Skeletal muscle tissue (tissue), 4 donors: ENCODE results near the gene TRA2A. TPM values are rescaled to one million over a fixed set of nuclear protein-coding genes. Genes with fewer than 3 reads are reported as not detected.

Experiments
- H3K27ac ChIP-seq: one replicate; pipeline ENCODE4 v1.7.0; 2013; ENCODE audit warnings: mild to moderate bottlenecking, low read depth, low read length, inconsistent platforms
- H3K27me3 ChIP-seq, 3 donors: one replicate each; pipeline ENCODE4 v1.7.0; 2013; ENCODE audit warnings: low read length in 3 of 3; ENCODE audit not compliant: control insufficient read depth in 3 of 3, insufficient read depth in 3 of 3
- H3K36me3 ChIP-seq, 3 donors: one replicate each; pipeline ENCODE4 v1.7.0; 2013; ENCODE audit warnings: low read length in 3 of 3; ENCODE audit not compliant: control insufficient read depth in 3 of 3, insufficient read depth in 3 of 3
- H3K4me1 ChIP-seq, 3 donors: one replicate each; pipeline ENCODE4 v1.7.0; 2013; ENCODE audit warnings: low read length in 3 of 3, mild to moderate bottlenecking in 3 of 3; ENCODE audit not compliant: control insufficient read depth in 3 of 3, insufficient read depth in 3 of 3
- H3K4me3 ChIP-seq, 3 donors: one replicate each; pipeline ENCODE4 v1.7.0; 2013; ENCODE audit warnings: low read length in 3 of 3
- H3K9ac ChIP-seq, 3 donors: one replicate each; pipeline ENCODE4 v1.7.0; 2013; ENCODE audit warnings: low read length in 3 of 3, mild to moderate bottlenecking in 3 of 3, moderate library complexity in 2 of 3, low read depth in 1 of 3
- H3K9me3 ChIP-seq, 3 donors: one replicate each; pipeline ENCODE4 v1.7.0; 2013; ENCODE audit warnings: low read length in 3 of 3; ENCODE audit not compliant: control insufficient read depth in 3 of 3
- total RNA-seq: library from RNA; depleted of rRNA; stranded (reverse); fragments of >200 nt; gene quantifications from one replicate; pipeline ENCODE4 v1.2.3, GENCODE V29; 2014
- donor health status: Osteomylitis.

The TRA2A gene
- total RNA-seq, 1 donor from 2014 or later: 33.9 TPM

DNA sequence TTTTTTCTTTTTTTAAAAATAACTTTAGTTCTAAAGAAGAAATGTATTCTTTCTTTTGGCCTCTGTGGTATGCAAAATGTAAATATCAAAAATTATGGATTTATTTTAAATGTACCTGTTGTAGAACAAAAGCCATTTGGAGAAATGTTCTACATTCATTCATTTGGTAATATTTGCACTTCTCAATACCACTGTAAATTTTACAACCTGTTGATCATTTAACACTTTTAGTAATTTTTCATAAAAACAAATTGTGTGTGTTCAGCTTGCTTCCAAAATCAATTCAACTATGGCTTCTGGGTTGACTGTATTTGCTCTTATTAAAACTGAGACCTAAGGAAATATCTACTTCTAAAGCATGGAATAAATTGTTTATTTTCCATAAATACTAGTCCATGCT is 59.2 kb downstream of the TRA2A start:
- H3K27ac ChIP-seq: no peak overlapping the region
- no peak overlapping the region for H3K9ac ChIP-seq
- peaks cover 24 to 34% (median 25%) of the 10 kb centered on the region in 3 donors for H3K4me1 ChIP-seq
- no peaks in the 10 kb centered on the region for H3K36me3 ChIP-seq
- peaks cover 0 to 5% (median 0%) of the 10 kb centered on the region in 3 donors for H3K9me3 ChIP-seq
- peaks cover 86 to 89% (median 87%) of the 10 kb centered on the region in 3 donors for H3K27me3 ChIP-seq
- no peak overlapping the region for H3K4me3 ChIP-seq

DNA sequence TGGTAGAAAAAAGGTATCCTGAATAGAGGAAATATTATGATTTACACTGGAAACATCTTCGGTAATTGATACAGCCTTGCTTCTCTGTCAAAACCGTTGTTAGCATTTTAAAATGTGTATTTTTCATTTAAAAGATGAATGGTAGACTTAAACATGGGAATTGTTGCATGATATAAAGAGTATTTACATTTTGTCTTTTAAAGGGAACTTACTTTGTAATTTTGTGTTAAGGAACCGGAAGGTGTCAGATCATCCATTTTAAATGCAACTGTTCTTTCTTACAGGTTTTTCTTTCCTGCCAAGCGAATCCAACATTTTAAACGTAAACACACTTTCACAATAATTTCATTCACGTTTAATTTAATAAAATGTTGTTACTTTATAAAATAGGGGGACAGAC is 59.7 kb downstream of the TRA2A start:
- Histone ChIP-seq H3K4me1 (peaks cover 24 to 34% (median 25%) of the 10 kb centered on the region in 3 donors), H3K36me3 (no peaks in the 10 kb centered on the region), H3K9ac (no peak overlapping the region), H3K27me3 (peaks cover 87 to 89% (median 89%) of the 10 kb centered on the region in 3 donors), H3K4me3 (no peak overlapping the region), H3K27ac (no peak overlapping the region), H3K9me3 (peaks cover 0 to 5% (median 0%) of the 10 kb centered on the region in 3 donors)

DNA sequence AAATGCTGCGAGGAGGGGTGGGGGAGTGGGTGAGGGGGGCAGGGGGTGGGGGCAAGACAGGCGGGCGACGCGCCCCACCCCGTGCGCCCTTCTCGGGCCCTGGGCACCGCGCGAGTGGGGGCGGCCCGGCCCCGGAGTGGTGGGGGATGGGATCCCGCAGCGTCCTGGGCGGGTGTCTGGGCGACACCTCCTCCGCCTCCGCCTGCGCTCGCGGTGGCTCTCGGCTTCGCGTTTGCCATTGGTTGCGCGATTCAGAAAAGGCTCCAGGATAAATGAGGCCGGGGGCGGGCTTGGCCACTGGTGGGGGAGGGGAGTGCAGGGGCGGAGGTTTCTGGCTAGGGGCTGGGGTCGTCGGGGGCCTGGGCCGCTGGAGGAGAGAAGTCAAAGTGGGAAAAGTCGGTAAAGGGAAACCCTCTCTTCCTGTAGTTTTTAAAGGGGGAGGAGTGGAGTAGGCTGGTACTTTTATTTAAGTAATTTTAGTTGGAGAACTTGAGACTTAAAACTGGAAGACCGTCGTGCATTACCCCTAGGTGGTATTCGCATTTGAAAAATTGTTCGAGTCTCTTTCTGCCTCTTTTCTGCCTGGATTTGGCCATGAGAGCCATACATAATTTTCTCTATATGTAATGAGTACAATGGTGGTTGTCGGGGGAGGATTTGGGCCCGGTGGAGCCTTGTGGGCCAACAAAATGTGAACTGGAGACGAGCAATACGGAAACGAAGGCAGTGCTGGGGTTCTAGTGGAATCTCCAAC is 60.5 kb downstream of the TRA2A start:
- peaks cover 82 to 89% (median 87%) of the 10 kb centered on the region in 3 donors for H3K27me3 ChIP-seq
- peaks cover 24 to 34% (median 25%) of the 10 kb centered on the region in 3 donors for H3K4me1 ChIP-seq
- H3K27ac ChIP-seq: no peak overlapping the region
- no peak overlapping the region for H3K4me3 ChIP-seq
- no peak overlapping the region for H3K9ac ChIP-seq
- peaks cover 0 to 5% (median 0%) of the 10 kb centered on the region in 3 donors for H3K9me3 ChIP-seq
- no peaks in the 10 kb centered on the region for H3K36me3 ChIP-seq

DNA sequence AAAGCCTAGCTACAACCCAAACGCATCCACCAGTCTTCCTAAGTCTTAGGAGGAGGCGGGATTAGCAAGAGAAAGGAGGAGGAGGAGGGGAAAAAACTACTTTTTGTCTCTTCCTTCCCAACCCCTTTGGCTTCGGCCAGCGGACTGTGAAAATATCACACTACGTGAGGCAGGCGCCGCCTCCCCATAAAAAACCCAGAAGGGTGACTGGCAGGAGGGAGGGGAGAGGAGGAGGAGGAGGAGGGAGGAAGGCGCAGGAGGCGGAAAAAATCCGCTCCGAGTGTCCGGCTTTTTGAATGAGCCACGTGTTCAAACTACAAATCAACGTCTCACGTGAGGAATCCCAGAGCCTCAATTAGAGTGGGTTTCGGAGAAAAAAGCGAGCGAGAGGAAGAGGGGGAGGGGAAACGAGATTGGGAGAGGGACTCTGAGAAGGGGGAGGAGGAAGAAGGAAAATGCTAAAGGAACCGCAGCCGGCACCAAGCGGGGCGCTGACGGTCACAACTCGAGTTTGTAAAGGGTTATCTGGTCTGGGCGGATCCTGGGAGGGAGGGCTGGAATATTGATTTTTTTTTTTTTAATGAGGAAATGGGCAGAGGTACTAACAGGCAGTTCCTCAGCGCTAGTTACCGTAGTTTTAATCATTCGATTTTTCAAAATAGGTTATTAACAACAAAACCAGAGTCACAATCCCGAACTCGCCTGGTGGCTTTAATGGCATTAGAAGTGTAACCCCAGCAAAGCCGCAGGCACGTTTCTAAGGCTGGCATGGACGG is 61.3 kb downstream of the TRA2A start, which contains the start of gene IGF2BP3:
IGF2BP3 (minus strand) TSS at position 162 of the 776 bp plus-strand sequence. CDS start 381 bp downstream, outside the sequence.
- H3K27ac ChIP-seq: no peak within 1 kb of the TSS
- H3K27me3 ChIP-seq: peaks cover 81 to 95% (median 93%) of the 10 kb centered on the region in 3 donors
- peaks cover 0 to 5% (median 0%) of the 10 kb centered on the region in 3 donors for H3K9me3 ChIP-seq
- H3K36me3 ChIP-seq: no peaks in the 10 kb centered on the region
- H3K4me1 ChIP-seq: peaks cover 24 to 34% (median 25%) of the 10 kb centered on the region in 3 donors
- H3K4me3 ChIP-seq: peak within 1 kb of the TSS; percentile 38 to 58 (median 54)
- H3K9ac ChIP-seq: peak within 1 kb of the TSS in 1 of 3 donors; percentile 40

DNA sequence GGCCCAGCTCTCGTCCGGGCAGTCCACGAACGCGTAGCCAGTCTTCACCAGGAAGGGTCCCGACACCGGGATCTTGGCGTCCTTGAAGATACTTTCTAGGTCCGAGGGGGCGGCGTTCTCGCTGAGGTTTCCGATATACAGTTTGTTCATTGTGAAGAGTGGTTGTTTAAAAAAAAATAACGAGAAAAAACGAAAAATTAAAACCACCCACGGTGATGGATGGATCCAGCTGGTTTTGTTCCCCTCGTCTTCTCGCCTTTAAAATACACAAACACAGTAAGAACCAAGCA is 61.9 kb downstream of the TRA2A start:
- Histone ChIP-seq H3K27me3 (peaks cover 82 to 96% (median 92%) of the 10 kb centered on the region in 3 donors), H3K9me3 (peaks cover 0 to 5% (median 0%) of the 10 kb centered on the region in 3 donors), H3K36me3 (no peaks in the 10 kb centered on the region), H3K27ac (no peak overlapping the region), H3K9ac (no peak overlapping the region), H3K4me1 (peaks cover 24 to 34% (median 25%) of the 10 kb centered on the region in 3 donors), H3K4me3 (no peak overlapping the region)

DNA sequence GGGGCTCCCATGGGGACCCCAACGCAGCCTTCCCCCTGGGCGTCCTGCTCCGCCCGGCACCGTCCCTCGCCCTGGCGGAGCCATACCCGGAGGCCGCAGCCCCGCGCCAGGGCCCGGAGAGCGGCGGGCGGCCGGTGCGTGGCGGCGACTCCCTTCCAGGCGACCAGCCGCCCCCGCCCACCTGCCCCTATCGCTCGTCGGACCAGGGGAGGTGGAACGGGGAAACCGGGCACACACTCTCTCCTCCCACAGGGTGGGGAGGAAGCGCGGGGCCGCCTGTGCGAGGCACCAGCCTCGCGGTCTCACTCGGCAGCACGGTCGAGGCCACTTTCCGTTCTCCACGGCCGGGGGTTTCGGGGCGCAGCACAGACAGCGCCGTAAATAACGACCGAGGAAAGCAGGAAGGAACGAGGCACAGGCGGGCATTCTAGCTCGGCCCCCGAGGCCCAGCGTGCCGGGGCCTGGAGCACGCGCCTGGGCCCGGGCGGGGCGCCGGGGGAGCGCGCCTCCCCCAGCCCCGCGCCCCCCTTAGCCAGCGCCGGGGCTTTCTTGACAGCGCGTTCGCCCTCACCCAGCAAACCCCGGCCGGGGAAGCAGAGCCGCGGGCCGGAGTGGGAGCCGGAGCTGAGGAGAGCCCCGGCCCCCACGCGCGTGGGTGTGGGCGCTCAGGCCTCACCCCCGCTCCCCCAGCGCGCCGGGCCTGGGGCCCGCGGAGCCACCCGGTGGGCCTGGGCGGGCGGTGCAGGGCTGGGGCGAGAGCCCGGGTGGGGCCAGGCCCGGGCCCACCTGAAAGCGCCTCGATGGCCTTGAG is 62.4 kb downstream of the TRA2A start:
- H3K4me1 ChIP-seq: peaks cover 21 to 30% (median 22%) of the 10 kb centered on the region in 3 donors
- peaks cover 76 to 91% (median 88%) of the 10 kb centered on the region in 3 donors for H3K27me3 ChIP-seq
- no peak overlapping the region for H3K27ac ChIP-seq
- peaks cover 0 to 5% (median 0%) of the 10 kb centered on the region in 3 donors for H3K9me3 ChIP-seq
- H3K36me3 ChIP-seq: no peaks in the 10 kb centered on the region
- H3K4me3 ChIP-seq: peak overlapping the region; percentile 38 to 58 (median 54)
- peak overlapping the region in 1 of 3 donors; percentile 40 for H3K9ac ChIP-seq

DNA sequence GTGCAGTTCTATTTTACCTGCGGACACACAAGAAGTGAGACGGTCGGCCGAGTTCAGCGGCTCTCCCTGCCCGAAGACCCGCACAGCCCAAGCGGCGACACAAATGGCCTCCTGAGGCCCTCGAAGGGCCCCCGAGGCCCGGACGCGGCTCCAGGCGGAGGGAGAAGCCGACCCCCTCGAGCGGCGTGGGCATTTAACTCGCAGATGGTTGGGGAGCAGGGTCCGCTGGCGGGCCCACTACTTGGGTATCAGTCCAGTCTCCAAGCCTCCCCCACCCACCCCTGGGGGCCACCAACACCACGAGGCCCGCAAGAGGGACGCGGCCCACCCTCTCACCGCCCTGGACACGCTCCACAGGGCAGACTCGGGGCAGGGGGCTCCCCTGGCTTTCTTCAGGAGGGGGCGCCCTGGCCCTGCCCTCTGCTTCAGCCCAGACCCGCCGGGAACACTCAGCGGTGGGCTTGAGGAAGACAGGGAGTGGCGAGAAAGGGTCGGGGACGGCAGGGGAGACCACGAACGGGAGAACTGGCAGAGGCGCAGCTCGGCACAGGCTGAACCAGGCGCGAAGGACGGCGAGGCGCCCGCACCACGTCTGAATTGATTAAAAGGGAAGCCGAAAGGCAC is 63.1 kb downstream of the TRA2A start:
- H3K9ac ChIP-seq: no peak overlapping the region
- no peaks in the 10 kb centered on the region for H3K36me3 ChIP-seq
- peak overlapping the region; percentile 24 to 58 (median 54) for H3K4me3 ChIP-seq
- peaks cover 72 to 87% (median 87%) of the 10 kb centered on the region in 3 donors for H3K27me3 ChIP-seq
- no peak overlapping the region for H3K27ac ChIP-seq
- peaks cover 15 to 23% (median 21%) of the 10 kb centered on the region in 3 donors for H3K4me1 ChIP-seq
- H3K9me3 ChIP-seq: peaks cover 0 to 5% (median 0%) of the 10 kb centered on the region in 3 donors

DNA sequence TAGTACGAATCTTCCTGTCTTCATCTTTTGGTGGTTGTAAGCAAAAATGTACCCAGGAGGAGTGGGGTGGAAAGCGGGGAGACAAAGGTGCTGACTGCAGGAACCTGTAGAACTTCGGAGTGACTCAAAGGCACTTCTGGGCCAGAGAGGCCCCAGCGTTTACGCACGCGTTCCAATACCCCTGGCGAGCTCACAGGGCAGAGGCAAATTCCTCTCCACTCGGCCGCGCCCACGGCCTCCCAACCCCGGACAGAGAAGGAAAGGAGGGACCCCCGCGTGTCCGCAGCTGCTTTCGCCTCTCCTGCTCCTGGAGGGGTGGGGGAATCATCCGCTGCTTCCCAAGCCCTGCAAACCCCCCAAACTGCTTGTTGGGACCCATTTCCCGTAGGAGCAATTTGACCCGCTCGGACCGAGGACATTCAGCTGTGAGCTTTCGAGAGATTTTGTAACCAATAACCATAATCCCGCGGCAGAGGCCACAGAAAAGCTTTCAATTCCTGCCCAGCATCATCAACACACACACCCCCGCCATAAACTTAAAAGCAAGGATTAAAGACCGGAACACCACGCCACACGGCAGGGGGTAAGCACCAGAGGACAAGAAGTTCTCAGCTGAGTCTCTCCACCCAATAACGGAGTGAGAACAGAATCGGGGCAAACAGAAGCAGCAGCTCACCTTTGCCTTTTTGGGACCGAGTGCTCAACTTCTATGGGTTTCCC is 63.8 kb downstream of the TRA2A start:
- Histone ChIP-seq H3K9me3 (peaks cover 0 to 5% (median 0%) of the 10 kb centered on the region in 3 donors), H3K4me1 (peaks cover 15 to 23% (median 21%) of the 10 kb centered on the region in 3 donors), H3K27me3 (peaks cover 68 to 80% (median 80%) of the 10 kb centered on the region in 3 donors), H3K36me3 (no peaks in the 10 kb centered on the region), H3K4me3 (peak overlapping the region in 2 of 3 donors; percentile 24 to 29), H3K9ac (no peak overlapping the region), H3K27ac (no peak overlapping the region)
